GM19099 (cell line): Measurements from ENCODE around the gene ZBTB14.
A peak's percentile ranks its signal among the peaks of the same experiment; 100 is the strongest.

Experiments used
- POLR2A ChIP-seq: IDR thresholded peaks from 3 replicates; pipeline ENCODE4 v1.6.1; 2011; ENCODE audit warnings: low read depth; ENCODE audit not compliant: insufficient read length; ENCODE audit errors: extremely low read depth

ZBTB14 gene, protein sequence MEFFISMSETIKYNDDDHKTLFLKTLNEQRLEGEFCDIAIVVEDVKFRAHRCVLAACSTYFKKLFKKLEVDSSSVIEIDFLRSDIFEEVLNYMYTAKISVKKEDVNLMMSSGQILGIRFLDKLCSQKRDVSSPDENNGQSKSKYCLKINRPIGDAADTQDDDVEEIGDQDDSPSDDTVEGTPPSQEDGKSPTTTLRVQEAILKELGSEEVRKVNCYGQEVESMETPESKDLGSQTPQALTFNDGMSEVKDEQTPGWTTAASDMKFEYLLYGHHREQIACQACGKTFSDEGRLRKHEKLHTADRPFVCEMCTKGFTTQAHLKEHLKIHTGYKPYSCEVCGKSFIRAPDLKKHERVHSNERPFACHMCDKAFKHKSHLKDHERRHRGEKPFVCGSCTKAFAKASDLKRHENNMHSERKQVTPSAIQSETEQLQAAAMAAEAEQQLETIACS

DNA sequence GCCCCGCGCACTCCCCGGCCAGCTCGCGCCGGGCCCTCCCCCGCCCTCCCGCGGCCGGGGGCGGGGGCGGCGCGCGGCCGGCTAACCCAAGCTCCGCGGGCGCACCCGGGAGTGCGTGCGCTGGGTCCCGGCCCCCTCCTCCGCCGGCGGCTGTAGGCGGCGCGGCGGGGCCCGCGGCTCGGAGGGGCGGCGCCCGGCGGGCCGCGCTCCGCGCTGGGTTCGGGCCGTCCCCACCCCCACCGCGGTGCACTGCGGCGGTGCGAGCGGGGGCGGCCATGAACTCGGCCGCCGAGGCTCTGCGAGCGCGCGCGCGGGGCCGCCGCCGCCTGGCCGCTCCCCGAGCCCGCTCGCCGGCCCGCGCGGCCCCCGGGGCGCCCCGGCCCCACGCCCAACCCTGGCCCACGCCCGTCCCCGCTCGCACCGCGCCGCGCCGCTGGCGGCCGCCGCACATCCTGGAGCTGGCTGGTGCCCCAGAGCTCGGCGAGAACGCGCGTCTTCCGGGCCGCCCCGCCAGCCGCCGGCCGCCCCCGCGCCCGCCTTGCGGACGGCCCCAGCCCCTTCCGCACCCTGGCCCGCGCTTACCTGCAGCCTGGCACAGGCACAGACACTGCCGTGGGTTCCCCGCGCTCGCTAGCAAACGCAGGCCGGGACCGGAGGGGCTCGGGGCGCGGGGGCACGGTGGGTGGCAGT is at the start of gene ZBTB14:
Gene ZBTB14 (minus strand): TSS at position 496 of the 690 bp plus-strand sequence. CDS start 2,480 bp downstream, outside the sequence.
- TF ChIP-seq POLR2A: peak; percentile 6

DNA sequence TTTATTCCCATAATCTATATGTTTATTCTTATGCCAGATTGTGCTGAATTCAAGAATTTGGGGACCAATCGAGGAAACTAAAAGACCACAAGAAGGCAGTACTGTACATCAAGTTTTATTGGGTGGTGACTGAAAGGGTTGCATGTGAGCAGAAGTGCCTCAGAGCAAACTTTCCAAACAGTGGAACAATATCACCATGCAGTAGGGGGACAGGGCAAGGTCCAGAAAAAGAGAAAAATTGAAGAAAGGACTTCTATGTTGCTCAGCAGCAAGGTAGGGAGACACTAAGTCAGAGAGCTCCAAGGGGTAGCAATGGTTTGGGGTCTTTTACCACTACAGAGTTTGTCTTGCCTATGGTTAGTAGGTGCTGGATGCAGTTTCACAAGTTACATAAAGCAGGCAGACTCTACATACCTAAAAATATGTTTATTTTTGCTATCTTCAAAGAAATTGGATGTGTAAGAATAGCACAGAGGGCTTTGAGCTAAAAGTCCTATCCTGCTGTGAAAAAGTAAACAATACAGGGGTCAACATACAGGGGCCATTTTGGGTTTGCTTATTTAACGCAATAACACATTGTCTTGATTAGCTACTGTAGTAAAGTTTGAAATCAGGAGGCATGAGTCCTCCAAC is 43.8 kb upstream of the ZBTB14 start:
- no peak for TF ChIP-seq POLR2A

DNA sequence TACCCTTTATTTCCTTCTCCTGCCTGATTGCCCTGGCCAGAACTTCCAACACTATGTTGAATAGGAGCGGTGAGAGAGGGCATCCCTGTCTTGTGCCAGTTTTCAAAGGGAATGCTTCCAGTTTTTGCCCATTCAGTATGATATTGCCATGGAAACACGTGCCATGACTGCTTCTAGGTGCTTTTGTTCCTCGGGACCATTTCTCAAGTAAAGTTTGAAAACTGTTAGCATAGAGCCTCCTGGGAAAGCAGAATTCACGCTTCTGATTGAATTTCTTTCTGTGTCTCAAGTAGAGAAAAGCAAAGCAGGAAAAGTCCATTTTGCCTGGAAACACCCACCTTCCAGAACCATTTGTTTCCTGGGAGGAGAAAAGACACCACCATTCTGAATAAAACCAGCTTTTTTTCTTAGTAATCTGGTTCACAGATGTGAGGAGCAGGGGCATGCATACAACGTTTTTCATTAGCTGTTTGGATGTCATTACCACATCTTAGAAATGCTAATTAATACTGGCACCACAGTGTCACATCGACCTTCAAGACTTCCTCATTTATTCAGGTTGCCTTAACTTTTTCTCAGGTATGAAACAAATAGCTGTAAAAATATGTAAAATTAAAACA is 39.0 kb upstream of the ZBTB14 start:
- TF ChIP-seq POLR2A: no peak

DNA sequence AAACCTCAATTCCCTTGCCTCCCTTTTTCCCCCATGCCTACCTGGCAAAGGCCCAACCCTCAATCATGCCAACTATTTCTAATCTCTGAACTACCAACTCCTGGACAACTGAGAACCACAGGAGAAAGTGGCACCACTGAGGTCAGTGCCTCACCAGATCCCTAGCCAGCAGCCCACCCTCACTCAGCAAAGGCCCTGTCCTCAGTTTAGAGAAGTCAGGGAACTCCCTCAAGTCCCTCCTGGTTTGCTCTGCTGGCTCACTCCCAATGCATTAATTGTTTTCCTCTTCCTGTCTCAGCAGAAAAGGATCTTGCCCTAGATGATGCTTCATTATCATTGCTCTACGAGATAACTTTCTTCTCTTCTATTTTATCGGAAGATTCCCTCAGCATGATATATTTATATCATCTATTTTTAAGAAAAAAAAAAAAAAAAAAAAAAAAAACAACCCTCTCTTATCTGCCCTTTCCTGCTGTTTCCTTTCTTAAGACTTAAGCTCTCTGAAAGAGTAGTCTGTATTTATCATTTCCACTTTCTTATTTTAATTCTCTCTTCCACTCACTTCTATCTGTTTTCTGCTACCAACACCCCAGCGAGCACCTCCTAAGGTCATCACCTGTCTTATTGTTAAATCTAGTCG is 22.7 kb upstream of the ZBTB14 start:
- TF ChIP-seq POLR2A: no peak

DNA sequence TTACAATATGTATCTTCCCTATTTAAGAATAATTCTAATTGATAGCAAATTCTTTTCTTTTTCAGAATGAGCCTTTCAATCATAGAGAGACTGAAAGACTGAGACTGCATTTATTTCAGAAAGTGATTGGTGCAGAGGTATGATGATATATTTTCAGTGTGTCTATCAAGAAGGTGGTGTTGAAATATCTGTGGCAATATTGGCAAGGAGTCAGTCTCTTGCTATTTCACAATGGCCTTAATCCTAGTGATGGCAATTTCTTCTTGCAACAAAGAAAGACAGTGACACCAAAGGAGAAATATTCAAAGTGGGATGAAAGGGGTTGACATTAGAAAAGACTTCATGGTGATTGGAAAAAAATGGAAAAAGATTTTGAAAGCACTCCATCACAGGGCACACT is 21.7 kb upstream of the ZBTB14 start:
- no peak for TF ChIP-seq POLR2A

DNA sequence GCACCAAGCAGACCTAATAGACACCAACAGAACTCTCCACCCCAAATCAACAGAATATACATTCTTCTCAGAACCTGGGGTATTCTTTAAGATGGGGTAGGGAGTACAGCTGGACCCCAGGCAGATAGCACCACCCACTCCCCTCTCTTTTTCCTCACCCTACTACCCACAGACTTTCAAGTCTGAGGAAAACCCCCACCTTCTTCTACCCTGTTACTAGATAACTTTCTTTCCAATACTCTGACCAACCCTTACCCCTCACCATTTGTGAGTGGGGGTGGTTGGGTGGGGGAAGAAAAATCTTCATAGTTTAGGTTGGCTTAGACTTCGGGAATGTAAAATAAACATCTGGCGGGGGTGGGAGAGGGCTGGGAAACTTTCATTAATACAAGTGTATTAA is 20.3 kb upstream of the ZBTB14 start:
- no peak for TF ChIP-seq POLR2A

DNA sequence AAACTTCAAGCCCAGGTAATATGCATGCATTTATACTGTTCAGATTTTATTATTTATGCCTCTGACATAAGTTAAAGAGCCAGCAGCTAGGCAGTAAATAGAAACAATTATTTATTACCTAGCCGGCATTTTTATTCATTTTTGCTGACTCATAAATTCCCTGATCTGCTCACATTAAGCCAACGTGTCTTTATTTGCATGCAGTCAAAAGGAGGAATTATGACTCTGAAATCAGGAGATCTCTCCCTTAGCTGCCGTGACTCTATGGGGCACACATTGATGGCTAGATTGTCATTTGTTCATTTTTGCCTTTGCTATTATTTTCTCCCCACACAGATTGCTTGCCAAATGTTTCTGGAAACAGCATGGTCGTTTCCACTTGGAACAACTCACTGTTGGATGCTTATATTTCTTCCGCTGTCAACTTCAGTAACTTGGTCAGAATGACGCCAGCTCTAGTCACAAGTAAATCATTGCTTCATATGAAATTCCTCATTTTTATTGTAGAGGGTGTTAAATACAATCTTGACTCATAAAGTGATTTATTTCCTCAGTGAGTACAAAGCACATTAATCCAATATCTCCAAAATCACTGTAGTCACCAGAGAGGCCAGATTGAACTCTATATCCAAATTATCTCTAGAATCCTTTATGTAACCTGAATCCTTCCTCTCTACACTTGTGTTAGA is 15.9 kb upstream of the ZBTB14 start:
- no peak for TF ChIP-seq POLR2A

DNA sequence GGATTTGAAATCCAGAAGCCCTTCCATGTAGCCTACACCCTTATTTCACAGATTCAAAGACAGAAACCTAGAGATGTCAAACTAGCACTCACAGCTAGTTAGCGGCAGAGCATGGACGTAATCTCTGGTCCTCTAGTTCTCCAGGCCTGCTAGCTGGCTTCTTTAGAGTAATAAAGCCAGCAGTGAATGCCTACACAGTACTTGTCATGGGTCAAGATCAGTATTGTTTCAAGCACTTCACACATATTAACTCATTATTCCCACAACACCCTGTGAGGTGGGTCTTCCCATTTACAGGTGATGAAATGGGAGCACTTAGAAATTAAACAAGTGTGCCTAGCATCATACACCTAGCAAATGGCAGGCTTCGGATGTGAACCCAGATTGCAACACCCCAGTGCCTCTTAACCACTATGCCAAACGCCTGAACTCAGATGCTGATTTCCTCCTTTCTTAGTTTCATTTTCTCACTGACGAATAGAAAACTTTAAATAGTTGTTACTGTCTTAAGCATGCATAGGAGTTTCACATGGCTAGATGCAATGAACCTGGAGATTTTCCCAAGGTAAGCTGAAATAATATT is 14.5 kb upstream of the ZBTB14 start:
- TF ChIP-seq POLR2A: no peak

DNA sequence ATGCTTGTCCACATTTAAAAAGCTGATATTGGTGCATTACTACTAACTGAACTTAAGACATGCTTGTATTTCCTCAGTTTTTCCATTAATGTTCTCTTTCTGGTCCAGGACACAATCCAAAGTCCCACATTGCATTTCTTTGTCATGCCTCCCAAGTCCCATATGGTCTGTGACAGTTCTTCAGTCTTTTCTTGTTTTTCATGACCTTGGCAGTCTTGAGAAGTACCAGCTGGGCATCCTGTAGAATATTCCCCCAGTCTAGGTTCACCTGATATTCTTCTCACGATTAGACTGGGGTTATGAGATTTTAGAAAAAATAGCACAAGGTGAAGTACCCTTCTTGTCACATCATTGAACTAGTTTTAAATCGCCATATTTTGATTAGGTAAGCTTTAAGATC is 10.3 kb upstream of the ZBTB14 start:
- no peak for TF ChIP-seq POLR2A

DNA sequence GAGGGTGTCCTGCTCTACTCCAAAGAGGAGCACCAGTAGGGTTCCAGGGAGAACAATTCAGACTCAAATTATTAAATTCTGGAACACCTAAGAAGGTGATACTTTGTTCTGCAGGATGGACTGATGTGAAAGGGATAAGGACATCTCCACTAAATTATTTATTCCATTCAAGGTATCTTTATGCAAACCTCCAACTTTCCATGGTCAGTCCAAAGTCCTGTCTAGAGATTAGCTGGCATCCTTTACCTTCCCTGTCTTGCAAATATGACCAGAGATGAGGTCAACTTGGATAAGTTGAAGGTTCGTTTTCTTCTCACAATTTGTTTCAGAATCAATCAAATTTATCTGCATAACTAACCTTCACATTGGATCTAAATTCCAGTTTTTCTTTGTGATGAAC is 8.7 kb upstream of the ZBTB14 start:
- TF ChIP-seq POLR2A: no peak

DNA sequence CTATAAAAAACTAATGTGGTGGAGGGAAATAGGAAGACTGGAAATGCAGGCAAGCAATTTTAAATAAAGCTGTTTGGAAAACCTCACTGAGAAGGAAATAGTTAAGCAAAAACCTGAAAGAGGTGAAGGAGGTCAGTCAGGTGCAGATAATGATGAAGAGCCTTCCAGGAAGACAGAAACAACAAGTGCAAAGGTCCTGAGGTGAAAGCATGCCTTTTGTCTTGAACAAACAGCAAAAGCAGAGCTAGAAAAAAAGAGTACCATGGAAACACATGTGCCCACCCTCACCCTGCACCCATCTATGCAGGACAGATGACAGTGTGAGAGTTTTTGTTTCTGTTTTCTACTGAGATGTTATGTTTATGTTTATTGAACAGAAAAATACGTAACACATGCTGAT is 8.1 kb upstream of the ZBTB14 start:
- no peak for TF ChIP-seq POLR2A

DNA sequence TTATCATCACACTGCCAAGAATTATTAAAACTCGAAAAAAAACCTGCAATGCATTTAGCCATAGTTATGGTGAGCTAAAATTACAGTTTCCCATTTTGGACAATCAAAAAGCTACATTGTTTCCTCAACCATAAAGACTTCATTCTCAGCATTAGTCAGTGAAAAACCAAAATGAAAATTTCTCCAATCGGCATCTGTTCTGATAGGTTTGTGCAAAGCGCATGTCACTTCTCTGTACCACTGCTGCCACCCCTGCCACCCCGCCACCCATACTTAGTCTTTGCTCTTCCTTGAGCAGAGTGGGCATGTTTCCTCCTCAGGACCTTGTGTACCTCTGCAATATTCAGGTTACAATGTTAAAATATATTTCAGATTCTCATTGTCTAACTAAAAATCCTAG is 7.1 kb upstream of the ZBTB14 start:
- TF ChIP-seq POLR2A: no peak

DNA sequence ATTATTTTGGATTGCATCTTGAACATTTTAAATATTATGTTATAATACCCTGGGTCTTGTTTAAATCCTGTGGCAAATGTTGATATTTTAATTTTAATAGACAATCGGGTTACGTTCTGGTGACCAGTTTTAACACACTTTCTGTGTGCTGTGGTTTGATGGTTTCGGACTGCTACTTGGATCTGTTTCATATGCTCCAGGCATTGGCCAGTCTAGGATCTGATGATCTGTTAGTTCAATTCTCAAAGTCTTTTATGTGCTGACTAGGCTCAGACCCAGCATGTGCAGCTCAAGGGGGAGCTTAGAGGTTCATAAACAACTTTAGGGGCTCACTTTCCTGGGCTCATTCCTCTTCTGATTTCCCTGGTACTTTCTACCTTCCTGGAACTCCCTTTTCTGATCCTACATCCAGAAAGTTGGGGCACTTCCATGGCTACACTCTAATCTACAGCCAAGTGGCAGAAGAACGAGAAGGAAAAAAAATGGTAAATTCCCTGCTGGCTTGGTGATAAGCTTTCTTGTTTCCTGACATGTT is 5.0 kb upstream of the ZBTB14 start:
- no peak for TF ChIP-seq POLR2A
